Activated gamma-delta T cell treated with Interleukin-2 at 50 U/mL for 16 hours (primary cell): ENCODE measurements around the gene BRD9.
"Not testable (repeated sequence)": the region's sequence is repeated elsewhere in the genome, so short reads cannot be mapped to it uniquely, and the experiment has no call there.

Experiments
- DNase-seq: peaks from one replicate; pipeline ENCODE4 v3.0.0-alpha.2; 2020

Gene BRD9

GRCh38 chr5:902129-902916 is 9.7 kb upstream of the BRD9 start:
- DNase-seq: no peak

DNA sequence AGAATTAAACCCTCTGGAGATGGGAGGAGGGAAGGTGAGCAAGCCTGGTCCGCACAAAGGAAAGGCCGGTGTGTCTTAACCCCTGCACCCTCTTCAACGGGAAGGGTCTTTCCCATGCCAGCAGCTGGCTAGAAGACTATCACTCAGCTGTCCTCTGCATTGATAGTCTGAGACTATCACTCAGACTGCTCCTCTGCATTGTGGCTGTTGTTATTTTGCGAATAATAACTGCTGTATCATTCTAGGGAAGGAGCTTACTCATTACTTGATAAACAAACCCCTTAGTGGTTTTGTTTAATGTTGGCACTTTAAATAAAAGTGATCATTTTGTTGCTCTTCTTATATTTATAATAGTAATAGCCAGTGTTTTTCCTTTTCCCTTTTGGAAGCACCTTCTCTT is 8.2 kb upstream of the BRD9 start:
- no peak for DNase-seq

GRCh38 chr5:893711-894110 is 1.1 kb upstream of the BRD9 start:
- no peak for DNase-seq

DNA sequence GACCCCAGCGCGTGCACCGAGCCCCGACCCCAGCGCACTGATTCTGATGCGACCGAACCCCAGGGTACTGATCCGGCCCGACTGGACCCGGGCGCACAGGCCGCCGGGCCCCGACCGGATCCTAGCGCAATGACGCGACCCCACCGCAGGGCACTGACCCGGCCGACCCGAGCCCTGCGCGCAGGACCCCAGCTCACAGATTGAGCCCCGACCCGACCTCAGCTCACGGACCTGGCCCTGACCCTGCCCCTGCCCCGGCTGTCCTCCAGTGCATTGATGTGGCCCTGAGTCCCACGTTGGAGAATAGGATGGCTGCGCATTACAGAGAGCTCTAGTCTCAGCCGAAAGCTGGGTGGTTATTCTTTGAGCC is 521 bp upstream of the BRD9 start:
- DNase-seq: no peak

- DNase-seq: no peak
Observed at GRCh38 chr5:891837-892393, 686 bp downstream of the BRD9 start.

GRCh38 chr5:891117-891836 is 1.3 kb downstream of the BRD9 start:
- no peak for DNase-seq

DNA sequence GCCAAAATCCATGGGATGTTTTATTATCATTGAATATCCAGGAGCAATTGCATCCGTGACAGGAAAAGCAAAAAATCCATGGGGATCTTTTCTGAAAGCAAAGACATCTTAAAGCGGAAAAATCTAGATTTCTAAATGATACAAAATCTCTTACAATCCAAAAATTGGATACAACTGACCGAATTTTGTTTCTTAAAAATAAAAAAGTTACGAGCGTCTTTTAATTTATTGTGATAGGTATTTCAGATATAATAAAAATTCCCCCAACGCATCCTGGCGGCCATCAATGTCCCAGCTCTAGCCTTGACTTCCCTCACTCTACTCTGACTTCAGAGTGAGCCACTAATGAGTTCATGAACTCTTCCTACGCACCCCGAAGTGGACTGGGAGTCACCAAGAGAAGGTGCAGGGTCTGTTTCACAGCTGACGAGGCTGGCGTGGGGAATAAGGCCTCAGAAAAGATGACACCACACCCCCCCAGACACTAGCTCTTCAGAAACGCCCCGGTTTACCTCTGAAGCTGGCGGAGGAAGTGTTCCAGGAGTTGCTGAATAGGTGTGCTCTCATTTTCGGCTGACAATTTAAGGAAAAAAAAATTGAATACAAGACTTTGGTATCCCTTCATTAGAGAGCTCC is 3.4 kb downstream of the BRD9 start:
- no peak for DNase-seq

DNA sequence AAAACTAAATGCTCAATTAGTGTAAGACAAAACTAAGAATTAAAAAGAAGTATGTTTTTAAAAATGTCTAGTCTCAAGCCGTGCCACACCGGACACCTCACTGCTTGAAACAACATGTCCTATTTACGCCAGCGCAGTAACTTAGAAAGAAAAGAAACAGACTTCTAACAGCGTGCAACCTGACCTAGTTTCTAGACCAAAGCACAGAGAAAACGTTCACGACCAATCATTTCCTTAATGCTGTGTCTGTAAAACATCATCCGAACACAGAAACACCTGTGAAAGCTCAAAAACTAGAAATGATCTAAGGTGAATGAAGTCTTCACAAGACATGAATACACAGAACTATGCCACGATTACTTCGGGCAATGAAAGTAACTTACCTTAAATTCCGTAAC is 4.0 kb downstream of the BRD9 start:
- no peak for DNase-seq

DNA sequence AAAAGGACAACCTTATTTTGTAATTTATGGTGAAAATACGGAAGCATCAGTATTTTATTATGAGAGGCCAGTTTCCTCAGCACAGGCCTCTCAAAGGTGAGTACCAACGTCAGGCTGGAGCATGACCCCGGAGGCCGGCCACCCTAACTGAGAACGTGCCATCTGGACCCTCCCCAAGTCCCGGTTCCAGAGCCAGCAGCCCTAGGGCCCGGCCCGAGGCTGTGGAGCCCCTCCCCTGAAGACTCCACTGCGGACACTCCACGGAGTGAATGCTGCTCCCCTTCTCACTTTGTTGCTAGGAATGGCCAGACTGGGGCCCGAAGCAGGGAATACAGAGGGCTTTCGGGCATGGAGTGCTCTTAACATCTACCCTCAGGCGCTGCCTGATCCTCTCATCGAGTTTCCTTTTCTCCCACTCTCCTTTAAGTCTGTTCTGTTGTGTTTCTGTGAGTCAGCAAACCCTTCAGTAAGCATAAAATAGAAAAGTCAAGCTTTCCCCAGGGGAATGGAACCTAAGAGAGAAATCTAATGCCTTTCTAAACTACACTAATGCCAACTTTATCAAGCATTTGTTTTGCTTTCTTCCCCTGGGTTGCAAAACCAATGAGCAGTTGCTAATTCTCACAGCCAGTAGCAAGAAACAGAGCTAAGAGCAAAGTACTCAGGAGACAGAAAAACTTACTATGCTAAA is 4.5 kb downstream of the BRD9 start:
- DNase-seq: no peak

DNA sequence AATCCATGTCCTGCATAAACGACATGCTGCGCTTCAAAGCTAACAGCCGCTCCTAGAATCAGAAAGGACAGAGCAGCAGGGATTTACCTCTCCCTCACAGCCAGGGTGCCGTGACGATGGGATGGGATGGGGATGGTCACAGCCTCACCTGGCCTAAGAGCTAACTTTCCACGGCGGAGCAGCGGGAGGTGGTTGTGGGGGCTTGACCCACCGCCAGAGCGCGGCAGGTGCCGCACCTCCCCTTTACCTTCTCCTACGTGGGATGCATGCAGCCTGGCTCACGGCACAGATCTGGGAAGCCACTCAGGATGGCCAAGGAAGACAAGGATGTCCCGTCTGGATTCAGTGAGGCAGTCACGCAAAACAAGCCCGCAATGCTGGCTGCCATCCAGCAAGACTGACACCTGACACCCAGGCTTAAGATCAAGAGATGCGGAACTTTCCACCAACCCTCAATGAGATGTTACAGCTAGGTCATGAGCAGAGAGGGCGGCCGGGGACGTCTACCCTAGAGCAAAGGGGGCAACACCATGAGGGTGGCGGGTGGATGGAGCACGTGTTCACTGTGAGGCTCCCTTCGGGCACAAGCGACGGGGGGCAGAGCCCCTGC is 5.8 kb downstream of the BRD9 start:
- no peak for DNase-seq

DNA sequence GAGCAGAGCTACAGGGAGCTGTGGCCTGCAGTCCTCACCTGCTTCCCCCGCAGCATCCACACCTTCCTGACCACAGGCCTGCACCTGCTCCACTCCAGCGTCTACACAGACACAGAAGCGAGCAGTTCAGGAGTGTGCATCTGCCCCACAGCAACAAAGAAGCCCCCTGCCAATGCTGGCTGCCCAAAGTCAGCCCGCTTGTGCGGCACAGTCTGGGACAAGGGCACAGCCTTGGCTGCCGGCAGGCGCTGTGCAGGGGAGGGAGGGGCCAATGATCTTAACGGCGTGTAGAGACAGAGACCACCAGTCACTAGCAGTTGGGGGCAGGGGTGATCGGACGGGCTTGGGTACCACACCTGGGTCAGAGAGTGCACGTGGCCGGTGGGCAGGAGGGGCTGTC is 6.6 kb downstream of the BRD9 start:
- no peak for DNase-seq

DNA sequence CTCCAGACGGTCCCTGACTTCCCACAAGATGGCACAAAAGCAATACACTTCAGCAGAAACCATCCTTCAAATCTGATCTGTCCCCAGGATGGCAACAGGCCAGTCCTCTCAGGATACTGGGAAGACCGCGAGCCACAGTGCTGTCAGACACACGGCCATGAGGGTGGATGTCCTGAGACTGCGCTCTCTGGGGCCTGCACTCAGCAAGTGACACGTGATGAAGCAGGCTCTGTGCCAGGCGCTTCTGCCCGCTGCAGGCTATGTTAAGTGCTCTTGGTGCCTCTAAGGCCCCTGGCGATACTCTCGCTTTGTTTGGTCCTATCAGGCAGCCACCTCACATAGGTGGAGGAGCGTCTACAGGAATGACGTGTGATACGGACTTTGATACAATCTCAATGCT is 7.1 kb downstream of the BRD9 start:
- no peak for DNase-seq

DNA sequence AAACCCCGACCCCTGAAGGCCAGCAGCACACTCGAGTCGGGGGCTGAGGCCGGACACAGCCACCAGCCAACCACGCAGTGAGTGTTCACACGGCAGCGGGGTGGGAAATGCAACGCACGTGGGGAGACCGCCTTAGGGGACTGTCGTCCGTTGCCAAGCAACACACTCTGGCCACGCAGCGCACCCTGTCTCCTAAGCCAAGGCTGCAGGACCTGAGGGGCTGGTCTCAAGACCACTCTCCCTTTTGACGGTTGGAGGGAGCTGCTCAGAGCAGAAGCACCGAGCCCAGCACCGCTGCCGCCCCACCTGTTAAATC is 7.5 kb downstream of the BRD9 start:
- DNase-seq: no peak

DNA sequence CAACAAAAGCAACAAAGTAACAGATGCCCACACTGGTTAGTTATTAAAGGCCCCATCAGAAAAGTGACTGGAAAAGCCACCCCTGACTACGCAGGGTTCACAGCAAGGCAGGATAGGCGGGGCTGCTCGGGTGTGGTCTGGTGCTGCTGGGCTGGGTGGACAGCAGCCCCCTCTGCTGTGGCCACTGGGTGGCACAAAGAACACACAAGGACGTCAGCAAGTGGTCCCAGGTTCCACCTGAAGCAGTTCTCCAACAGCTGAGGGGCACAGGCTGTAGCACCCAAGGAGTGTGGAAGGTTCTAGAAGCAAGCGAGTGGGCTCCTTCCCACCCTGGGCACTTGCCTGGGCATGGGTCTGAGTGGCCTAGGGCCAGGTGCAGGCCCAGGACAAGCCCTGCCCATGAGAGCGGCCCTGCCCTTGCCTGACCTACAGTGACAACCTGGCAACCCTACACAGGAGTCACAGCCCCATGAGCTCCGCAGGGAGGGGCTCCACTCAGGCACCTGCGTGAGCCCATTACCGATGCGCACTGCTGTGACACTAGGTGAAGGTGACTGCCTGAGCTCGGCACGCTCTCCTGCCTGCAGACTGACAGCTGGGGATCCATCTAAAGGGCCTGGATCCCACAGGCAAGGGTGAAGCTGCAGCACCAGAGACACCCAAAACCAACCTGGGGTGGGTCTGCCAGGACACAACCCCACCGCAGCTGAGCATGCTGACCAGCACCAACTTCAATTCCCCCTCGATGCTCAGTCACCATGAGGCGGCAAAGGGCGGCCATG is 8.1 kb downstream of the BRD9 start:
- DNase-seq: no peak

DNA sequence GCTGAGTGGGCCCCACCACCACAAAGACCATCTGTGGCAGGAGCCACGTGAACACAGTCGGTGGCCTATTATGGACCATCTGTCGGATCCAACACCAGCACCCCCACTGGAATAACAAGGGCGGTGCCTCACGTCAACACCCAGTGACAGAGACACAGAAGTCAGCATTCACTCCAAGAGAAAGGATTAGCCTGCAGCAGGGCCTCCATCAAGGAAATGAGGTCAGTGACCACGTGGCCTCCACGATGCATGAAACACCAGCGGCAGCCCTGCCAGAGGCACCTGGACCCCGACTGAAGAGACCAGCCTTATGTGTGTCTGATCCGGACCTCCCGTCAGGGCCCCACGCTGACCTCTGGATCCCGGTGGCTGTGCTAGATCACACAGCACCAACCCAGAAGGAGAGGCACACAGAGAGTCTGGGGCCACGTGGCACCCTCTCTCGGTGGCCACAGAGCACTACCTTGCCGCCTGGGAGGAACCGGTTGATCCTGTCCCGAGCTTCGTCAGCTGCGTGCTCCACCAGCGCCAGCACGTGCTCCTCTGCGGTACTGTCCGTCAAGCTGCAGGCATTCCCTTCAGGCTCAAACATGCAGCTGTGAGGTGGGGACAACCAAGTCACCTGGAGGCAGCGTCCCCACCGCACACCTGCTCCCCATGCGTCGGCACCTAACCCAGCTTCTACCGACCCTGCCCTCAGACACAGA is 9.0 kb downstream of the BRD9 start:
- no peak for DNase-seq

DNA sequence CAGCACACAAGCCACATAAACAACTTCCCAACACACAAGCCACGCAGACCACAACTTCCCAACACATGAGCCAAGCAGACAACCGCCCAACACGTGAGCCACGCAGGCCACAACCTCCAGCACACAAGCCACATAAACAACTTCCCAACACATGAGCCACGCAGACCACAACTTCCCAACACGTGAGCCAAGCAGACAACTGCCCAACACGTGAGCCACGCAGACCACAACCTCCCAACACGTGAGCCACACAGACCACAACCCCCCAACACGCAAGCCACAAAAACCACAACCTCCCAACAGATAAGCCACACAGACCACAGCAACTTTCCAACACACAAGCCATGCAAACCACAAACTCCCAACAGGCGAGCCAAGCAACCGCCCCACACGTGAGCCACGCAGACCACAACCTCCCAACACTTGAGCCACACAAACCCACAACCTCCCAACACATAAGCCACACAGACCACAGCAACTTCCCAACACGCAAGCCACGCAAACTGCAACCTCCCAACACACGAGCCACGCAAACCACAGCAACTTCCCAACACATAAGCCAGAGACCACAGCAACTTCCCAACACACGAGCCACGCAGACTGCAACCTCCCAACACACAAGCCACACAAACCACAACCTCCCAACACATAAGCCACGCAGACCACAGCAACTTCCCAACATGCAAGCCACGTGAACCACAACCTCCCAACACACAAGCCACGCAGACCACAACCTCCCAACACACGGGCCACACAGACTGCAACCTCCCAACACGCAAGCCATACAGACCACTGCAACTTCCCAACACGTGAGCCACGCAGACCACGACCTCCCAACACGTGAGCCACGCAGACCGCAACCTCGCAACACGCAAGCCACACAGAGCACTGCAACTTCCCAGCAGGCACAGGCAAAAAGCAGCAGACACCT is 10.1 kb downstream of the BRD9 start:
- DNase-seq: no peak

DNA sequence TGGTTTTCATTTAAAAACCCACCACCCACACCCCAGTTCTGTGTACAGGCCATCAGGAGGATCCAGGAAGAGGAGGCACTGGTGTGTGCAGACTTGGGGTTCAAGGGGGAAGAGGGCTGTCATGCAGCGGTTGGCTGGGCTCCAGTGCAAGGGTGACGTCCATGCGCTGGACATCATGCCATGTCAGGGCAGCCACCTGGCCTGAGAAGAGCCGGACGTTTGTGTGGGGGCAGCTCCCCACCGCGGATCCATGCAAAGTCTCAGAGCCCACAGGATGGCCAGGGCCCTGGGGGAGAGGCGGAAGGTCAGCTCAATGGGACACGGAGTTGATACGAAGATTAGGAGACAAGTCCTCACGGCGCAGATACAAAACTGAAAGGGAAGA is 11.1 kb downstream of the BRD9 start:
- DNase-seq: no peak

DNA sequence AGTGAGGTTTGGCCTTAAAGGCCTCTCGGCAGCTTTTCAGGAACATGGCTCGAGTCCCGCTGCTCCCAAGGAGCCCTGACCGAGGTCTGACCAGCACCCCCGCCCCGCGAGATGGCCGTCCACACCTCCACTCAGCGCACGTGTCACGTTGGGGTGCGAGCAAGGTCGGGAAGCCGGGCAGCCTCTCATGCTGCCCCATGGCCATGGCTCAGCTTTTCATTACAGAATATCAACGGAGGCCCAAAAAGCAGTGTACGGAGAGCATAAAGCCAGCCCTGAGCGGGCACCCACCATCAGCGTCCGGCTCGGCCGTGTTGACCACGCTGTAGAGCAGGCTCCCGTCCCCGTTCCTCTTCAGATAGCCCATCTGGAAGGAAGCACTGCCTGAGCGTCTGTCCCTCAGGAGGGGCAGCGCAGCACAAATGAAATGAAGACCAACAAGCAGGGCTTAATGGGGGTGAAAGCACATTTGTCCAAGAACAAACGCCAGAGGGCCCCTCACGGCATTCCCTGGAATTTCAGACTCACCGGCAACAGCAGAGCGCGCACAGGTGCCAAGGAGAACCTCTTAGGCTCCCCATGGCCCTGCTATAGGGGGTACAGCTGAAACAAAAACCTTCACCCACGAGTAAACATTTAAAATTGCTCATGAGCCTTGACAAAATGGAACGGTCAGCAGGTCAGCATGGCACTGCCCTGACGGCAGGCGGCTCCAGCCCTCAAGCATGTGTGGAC is 11.6 kb downstream of the BRD9 start:
- DNase-seq: no peak

- DNase-seq: not testable (repeated sequence)
Observed at GRCh38 chr5:878677-879076, 13.9 kb downstream of the BRD9 start.

DNA sequence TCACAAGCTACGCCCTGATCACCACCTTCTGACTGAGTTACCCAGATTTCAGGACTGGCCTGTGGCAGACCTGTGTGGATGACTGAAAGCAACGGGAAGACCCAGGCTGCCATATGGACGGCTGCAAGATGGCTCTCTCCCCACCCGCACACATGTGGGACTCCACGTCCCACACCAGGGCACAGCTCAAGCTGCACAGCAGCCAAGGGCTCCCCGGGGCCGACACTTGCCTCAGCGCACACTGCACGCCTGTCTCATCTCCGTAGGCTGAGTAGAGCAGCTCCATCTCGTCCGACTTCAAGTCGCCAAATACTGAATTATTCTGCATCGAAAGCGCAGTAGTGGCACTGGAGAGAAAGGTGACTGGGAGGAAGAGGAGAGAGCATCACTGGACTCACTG is 14.5 kb downstream of the BRD9 start:
- no peak for DNase-seq
